ENCODE data around the gene AHSG.
"Not testable (repeated sequence)": the region's sequence is repeated elsewhere in the genome, so short reads cannot be mapped to it uniquely, and the experiment has no call there.

The AHSG gene

GRCh38 chr3:186586245-186586644 is 26.6 kb upstream of the AHSG start:
- intact Hi-C loops (cut with micrococcal nuclease); H3K9me3 Mint-ChIP-seq; H3K4me1 Mint-ChIP-seq (ENCODE audit: low read depth); H3K27ac Mint-ChIP-seq; H3K4me3 Mint-ChIP-seq; H3K27me3 Mint-ChIP-seq: not testable (repeated sequence)
- H3K36me3 Mint-ChIP-seq (ENCODE audit: low read depth), result peaks cover 54% of the 10 kb centered on the region

GRCh38 chr3:186587183-186587582 is 25.7 kb upstream of the AHSG start:
- intact Hi-C loops (cut with micrococcal nuclease), result no loop called here
- no peaks in the 10 kb centered on the region for H3K4me1 Mint-ChIP-seq (ENCODE audit: low read depth)
- H3K27ac Mint-ChIP-seq, result no peak overlapping the region
- H3K36me3 Mint-ChIP-seq (ENCODE audit: low read depth), result peaks cover 45% of the 10 kb centered on the region
- H3K27me3 Mint-ChIP-seq, result no peaks in the 10 kb centered on the region
- no peak overlapping the region for H3K4me3 Mint-ChIP-seq
- H3K9me3 Mint-ChIP-seq, result no peaks in the 10 kb centered on the region

- H3K4me3 Mint-ChIP-seq, result no peak overlapping the region
- peaks cover 30% of the 10 kb centered on the region for H3K36me3 Mint-ChIP-seq (ENCODE audit: low read depth)
- intact Hi-C loops (cut with micrococcal nuclease), result no loop called here
- H3K27ac Mint-ChIP-seq, result no peak overlapping the region
- H3K9me3 Mint-ChIP-seq, result no peaks in the 10 kb centered on the region
- H3K27me3 Mint-ChIP-seq, result no peaks in the 10 kb centered on the region
- H3K4me1 Mint-ChIP-seq (ENCODE audit: low read depth), result no peaks in the 10 kb centered on the region
Measured at GRCh38 chr3:186588632-186589031, 24.2 kb upstream of the AHSG start.

- H3K27ac Mint-ChIP-seq, result no peak overlapping the region
- intact Hi-C loops (cut with micrococcal nuclease), result no loop called here
- no peaks in the 10 kb centered on the region for H3K27me3 Mint-ChIP-seq
- H3K4me3 Mint-ChIP-seq, result no peak overlapping the region
- peaks cover 25% of the 10 kb centered on the region for H3K36me3 Mint-ChIP-seq (ENCODE audit: low read depth)
- H3K9me3 Mint-ChIP-seq, result no peaks in the 10 kb centered on the region
- no peaks in the 10 kb centered on the region for H3K4me1 Mint-ChIP-seq (ENCODE audit: low read depth)
Measured at GRCh38 chr3:186589121-186589520, 23.7 kb upstream of the AHSG start.

GRCh38 chr3:186589856-186590579 is 22.8 kb upstream of the AHSG start:
- no peaks in the 10 kb centered on the region for H3K27me3 Mint-ChIP-seq
- no peak overlapping the region for H3K4me3 Mint-ChIP-seq
- no peaks in the 10 kb centered on the region for H3K4me1 Mint-ChIP-seq (ENCODE audit: low read depth)
- peaks cover 16% of the 10 kb centered on the region for H3K36me3 Mint-ChIP-seq (ENCODE audit: low read depth)
- intact Hi-C loops (cut with micrococcal nuclease), result no loop called here
- H3K27ac Mint-ChIP-seq, result no peak overlapping the region
- H3K9me3 Mint-ChIP-seq, result no peaks in the 10 kb centered on the region

GRCh38 chr3:186590580-186591295 is 22.1 kb upstream of the AHSG start:
- H3K27ac Mint-ChIP-seq, result no peak overlapping the region
- no peaks in the 10 kb centered on the region for H3K4me1 Mint-ChIP-seq (ENCODE audit: low read depth)
- no peaks in the 10 kb centered on the region for H3K9me3 Mint-ChIP-seq
- intact Hi-C loops (cut with micrococcal nuclease), result no loop called here
- H3K36me3 Mint-ChIP-seq (ENCODE audit: low read depth), result peaks cover 9% of the 10 kb centered on the region
- no peaks in the 10 kb centered on the region for H3K27me3 Mint-ChIP-seq
- H3K4me3 Mint-ChIP-seq, result no peak overlapping the region

- Mint-ChIP-seq H3K4me1 (ENCODE audit: low read depth) (peaks cover 5% of the 10 kb centered on the region), H3K9me3 (no peaks in the 10 kb centered on the region), H3K27me3 (peaks cover 3% of the 10 kb centered on the region), H3K27ac (no peak overlapping the region), H3K36me3 (ENCODE audit: low read depth) (no peaks in the 10 kb centered on the region), H3K4me3 (no peak overlapping the region)
- intact Hi-C loops (cut with micrococcal nuclease), result no loop called here
Measured at GRCh38 chr3:186592682-186593081, 20.2 kb upstream of the AHSG start.

- Mint-ChIP-seq H3K27ac (no peak overlapping the region), H3K27me3 (peaks cover 5% of the 10 kb centered on the region), H3K4me1 (ENCODE audit: low read depth) (peaks cover 5% of the 10 kb centered on the region), H3K4me3 (no peak overlapping the region), H3K36me3 (ENCODE audit: low read depth) (no peaks in the 10 kb centered on the region), H3K9me3 (no peaks in the 10 kb centered on the region)
- intact Hi-C loops (cut with micrococcal nuclease), result no loop called here
Measured at GRCh38 chr3:186593862-186594261, 19.0 kb upstream of the AHSG start.

- Mint-ChIP-seq H3K27ac (no peak overlapping the region), H3K9me3 (no peaks in the 10 kb centered on the region), H3K36me3 (ENCODE audit: low read depth) (no peaks in the 10 kb centered on the region), H3K4me3 (no peak overlapping the region), H3K27me3 (peaks cover 5% of the 10 kb centered on the region), H3K4me1 (ENCODE audit: low read depth) (peaks cover 5% of the 10 kb centered on the region)
- intact Hi-C loops (cut with micrococcal nuclease), result no loop called here
Measured at GRCh38 chr3:186594591-186595113, 18.2 kb upstream of the AHSG start.

GRCh38 chr3:186596568-186597287 is 16.1 kb upstream of the AHSG start:
- no peak overlapping the region for H3K4me3 Mint-ChIP-seq
- peaks cover 5% of the 10 kb centered on the region for H3K4me1 Mint-ChIP-seq (ENCODE audit: low read depth)
- H3K27me3 Mint-ChIP-seq, result peaks cover 5% of the 10 kb centered on the region
- H3K27ac Mint-ChIP-seq, result no peak overlapping the region
- no peaks in the 10 kb centered on the region for H3K36me3 Mint-ChIP-seq (ENCODE audit: low read depth)
- intact Hi-C loops (cut with micrococcal nuclease), result no loop called here
- no peaks in the 10 kb centered on the region for H3K9me3 Mint-ChIP-seq

- Mint-ChIP-seq H3K9me3 (no peaks in the 10 kb centered on the region), H3K27me3 (peaks cover 5% of the 10 kb centered on the region), H3K27ac (no peak overlapping the region), H3K4me1 (ENCODE audit: low read depth) (peaks cover 5% of the 10 kb centered on the region), H3K4me3 (no peak overlapping the region), H3K36me3 (ENCODE audit: low read depth) (no peaks in the 10 kb centered on the region)
- intact Hi-C loops (cut with micrococcal nuclease), result no loop called here
Measured at GRCh38 chr3:186598108-186598784, 14.6 kb upstream of the AHSG start.

GRCh38 chr3:186598794-186599141 is 14.1 kb upstream of the AHSG start:
- H3K9me3 Mint-ChIP-seq, result no peaks in the 10 kb centered on the region
- no peak overlapping the region for H3K27ac Mint-ChIP-seq
- H3K4me1 Mint-ChIP-seq (ENCODE audit: low read depth), result peaks cover 5% of the 10 kb centered on the region
- intact Hi-C loops (cut with micrococcal nuclease), result no loop called here
- H3K4me3 Mint-ChIP-seq, result no peak overlapping the region
- no peaks in the 10 kb centered on the region for H3K36me3 Mint-ChIP-seq (ENCODE audit: low read depth)
- H3K27me3 Mint-ChIP-seq, result peaks cover 5% of the 10 kb centered on the region

- peaks cover 5% of the 10 kb centered on the region for H3K4me1 Mint-ChIP-seq (ENCODE audit: low read depth)
- H3K9me3 Mint-ChIP-seq, result no peaks in the 10 kb centered on the region
- no peak overlapping the region for H3K4me3 Mint-ChIP-seq
- H3K27me3 Mint-ChIP-seq, result peaks cover 5% of the 10 kb centered on the region
- H3K27ac Mint-ChIP-seq, result no peak overlapping the region
- H3K36me3 Mint-ChIP-seq (ENCODE audit: low read depth), result no peaks in the 10 kb centered on the region
- intact Hi-C loops (cut with micrococcal nuclease), result no loop called here
Measured at GRCh38 chr3:186599142-186599784, 13.6 kb upstream of the AHSG start.
